ENCODE measurements around the gene WDPCP.

The WDPCP gene

DNA sequence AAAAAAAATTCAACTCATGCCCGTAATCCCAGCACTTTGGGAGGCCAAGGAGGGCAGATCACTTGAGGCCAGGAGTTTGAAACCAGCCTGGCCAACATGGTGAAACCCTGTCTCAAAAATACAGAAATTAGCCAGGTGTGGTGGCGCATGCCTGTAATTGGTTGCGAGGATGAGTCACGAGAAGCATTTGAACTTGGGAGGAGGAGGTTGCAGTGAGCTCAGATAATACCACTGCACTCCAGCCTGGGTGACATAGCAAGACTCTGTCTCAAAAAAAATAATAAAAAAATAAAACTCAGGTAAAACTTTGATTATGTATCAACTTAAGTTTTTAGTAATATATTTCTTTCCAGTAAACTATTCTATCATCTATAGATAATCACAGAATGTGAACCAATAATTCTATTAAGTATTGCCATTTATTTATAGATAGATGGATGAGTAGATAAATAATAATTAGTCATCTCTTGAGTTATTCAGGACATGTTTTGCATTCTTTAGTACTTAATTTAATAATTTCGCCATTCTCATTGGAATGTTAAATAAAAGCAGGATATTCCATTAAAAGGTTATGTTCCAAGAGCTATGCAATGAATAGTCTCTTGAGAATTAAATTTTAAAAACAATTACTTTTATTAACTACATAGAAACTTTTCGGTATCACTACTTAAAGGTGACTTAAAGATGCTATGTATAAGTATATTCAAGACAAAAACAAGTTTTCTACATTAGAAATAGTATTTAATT lies 48.7 kb downstream of the WDPCP start:
- TF ChIP-seq, protein P1, sequence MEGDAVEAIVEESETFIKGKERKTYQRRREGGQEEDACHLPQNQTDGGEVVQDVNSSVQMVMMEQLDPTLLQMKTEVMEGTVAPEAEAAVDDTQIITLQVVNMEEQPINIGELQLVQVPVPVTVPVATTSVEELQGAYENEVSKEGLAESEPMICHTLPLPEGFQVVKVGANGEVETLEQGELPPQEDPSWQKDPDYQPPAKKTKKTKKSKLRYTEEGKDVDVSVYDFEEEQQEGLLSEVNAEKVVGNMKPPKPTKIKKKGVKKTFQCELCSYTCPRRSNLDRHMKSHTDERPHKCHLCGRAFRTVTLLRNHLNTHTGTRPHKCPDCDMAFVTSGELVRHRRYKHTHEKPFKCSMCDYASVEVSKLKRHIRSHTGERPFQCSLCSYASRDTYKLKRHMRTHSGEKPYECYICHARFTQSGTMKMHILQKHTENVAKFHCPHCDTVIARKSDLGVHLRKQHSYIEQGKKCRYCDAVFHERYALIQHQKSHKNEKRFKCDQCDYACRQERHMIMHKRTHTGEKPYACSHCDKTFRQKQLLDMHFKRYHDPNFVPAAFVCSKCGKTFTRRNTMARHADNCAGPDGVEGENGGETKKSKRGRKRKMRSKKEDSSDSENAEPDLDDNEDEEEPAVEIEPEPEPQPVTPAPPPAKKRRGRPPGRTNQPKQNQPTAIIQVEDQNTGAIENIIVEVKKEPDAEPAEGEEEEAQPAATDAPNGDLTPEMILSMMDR (IDR thresholded peaks at IDR 0.05; ENCODE audit: control insufficient read depth, extremely low read depth, insufficient read depth): no peak
- no peak for DNase-seq (ENCODE audit: low read depth)
- no peak overlapping the region for H3K4me3 ChIP-seq (ENCODE audit: low read depth, low read length)

DNA sequence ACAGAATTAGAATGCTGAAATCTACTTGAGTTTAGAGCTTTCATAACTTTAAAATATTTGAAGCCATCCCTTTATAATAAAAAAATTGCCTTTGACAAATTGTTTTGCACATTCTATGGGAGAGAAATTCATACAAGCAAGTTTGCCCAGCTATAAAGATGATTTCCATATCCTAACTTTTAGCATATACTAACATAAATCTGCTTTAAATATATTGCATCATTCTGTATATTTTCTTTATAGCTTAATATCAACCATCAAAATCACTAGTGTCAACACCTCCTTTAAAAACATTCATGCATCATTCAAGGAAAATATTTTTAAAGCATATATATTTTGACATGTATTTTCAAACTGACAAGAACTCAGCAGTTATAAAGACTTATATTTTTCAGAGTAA lies 49.9 kb downstream of the WDPCP start:
- TF ChIP-seq, protein P1 (IDR thresholded peaks at IDR 0.05; ENCODE audit: control insufficient read depth, extremely low read depth, insufficient read depth): no peak
- no peak for DNase-seq (ENCODE audit: low read depth)
- no peak overlapping the region for H3K4me3 ChIP-seq (ENCODE audit: low read depth, low read length)

DNA sequence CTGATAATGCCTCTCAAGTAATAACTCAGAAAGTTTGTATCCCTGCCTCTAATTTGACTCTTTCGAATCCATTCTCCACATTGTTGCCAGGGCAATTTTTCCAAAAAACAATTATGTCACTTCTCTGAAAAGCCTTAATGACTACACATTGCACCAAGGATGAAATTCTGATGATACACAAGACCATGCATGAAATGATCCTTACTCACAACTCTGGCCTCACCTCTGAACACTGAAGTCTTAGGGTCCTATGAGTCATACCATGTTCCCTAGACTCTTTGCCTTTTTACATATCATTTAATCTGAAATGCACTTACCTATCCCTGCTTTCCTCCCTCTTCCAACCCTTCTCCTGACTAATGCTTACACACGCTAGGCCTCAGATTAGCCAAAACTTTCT lies 51.0 kb downstream of the WDPCP start:
- TF ChIP-seq, protein P1 (IDR thresholded peaks at IDR 0.05; ENCODE audit: control insufficient read depth, extremely low read depth, insufficient read depth): no peak
- H3K4me3 ChIP-seq (ENCODE audit: low read depth, low read length): no peak overlapping the region
- no peak for DNase-seq (ENCODE audit: low read depth)

DNA sequence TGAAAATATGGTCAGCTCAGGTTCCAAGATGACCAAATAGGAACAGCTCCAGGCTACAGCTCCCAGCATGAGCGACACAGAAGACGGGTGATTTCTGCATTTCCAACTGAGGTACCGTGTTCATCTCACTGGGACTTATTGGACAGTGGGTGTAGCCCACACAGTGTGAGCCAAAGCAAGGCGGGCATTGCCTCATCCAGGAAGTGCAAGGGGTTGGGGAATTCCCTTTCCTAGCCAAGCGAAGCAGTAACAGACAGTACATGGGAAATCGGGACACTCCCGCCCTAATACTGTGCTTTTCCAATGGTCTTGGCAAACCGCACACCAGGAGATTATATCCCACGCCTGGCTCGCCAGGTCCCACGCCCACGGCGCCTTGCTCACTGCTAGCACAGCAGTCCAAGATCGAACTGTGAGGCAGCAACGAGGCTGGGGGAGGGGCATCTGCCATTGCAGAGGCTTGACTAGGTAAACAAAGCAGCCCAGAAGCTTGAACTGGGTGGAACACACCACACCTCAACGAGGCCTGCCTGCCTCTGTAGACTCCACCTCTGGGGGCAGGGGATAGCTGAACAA lies 57.5 kb downstream of the WDPCP start:
- no peak for DNase-seq (ENCODE audit: low read depth)
- TF ChIP-seq, protein P1 (IDR thresholded peaks at IDR 0.05; ENCODE audit: control insufficient read depth, extremely low read depth, insufficient read depth): no peak
- H3K4me3 ChIP-seq (ENCODE audit: low read depth, low read length): no peak overlapping the region

DNA sequence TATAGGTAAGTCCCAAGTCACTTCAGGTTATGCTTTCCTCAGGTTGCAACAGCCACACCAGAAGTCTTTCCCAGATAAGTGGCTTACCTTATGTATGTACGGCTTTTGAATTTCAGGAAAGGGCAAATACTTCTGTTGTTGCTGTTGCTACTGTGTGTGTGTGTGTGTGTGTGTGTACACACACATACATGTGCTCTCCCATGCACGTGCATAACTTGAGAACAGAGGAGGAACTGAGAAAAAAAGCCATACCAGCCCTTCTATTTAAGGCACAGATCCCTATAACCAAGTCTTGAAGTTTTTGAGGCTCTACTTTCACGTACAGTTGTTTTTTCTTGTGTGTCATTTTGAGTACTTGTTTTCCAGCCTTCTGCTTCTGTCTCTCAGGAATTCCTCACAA lies 62.4 kb downstream of the WDPCP start:
- no peak overlapping the region for H3K4me3 ChIP-seq (ENCODE audit: low read depth, low read length)
- TF ChIP-seq, protein P1 (IDR thresholded peaks at IDR 0.05; ENCODE audit: control insufficient read depth, extremely low read depth, insufficient read depth): no peak
- DNase-seq (ENCODE audit: low read depth): no peak

DNA sequence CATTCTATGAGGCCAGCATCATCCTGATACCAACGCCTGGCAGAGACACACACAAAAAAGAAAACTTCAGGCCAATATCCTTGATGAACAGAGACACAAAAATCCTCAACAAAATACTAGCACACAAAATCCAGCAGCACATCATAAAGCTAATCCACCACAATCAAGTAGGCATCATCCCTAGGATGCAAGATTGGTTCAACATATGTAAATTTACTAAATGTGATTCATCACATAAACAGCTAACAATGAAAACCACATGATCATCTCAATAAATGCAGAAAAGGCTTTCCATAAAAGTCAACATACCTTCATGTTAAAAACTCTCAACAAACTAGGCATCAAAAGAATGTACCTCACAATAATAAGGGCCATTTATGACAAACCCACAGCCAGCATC lies 65.3 kb downstream of the WDPCP start:
- DNase-seq (ENCODE audit: low read depth): no peak
- TF ChIP-seq, protein P1 (IDR thresholded peaks at IDR 0.05; ENCODE audit: control insufficient read depth, extremely low read depth, insufficient read depth): no peak
- no peak overlapping the region for H3K4me3 ChIP-seq (ENCODE audit: low read depth, low read length)

DNA sequence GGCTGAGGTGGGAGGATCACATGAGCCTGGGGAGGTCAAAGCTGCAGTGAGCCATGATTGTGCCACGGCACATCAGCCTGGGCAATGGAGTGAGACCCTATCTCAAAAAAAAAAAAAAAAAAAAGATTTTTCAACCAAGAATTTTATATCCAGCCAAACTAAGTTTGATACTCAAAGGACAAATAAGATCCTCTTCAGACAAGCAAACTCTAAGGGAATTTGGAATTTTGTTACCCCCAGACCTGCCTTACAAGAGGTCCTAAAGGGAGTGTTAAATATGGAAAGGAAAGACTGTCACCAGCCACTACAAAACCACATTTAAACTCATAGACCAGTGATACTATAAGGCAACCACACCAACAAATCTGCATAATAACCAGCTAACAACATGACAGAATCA lies 67.5 kb downstream of the WDPCP start:
- TF ChIP-seq, protein P1 (IDR thresholded peaks at IDR 0.05; ENCODE audit: control insufficient read depth, extremely low read depth, insufficient read depth): no peak
- no peak overlapping the region for H3K4me3 ChIP-seq (ENCODE audit: low read depth, low read length)
- no peak for DNase-seq (ENCODE audit: low read depth)

Data from LNCaP clone FGC (cell line).